GM21515 (cell line): ENCODE data around the gene PTH2.
"Not testable (repeated sequence)": the region's sequence is repeated elsewhere in the genome, so short reads cannot be mapped to it uniquely, and the experiment has no call there.

Experiments used
- ATAC-seq: cut with Tn5 transposase; IDR thresholded peaks from one replicate; pipeline ENCODE4 v1.9.1; 2021; ENCODE audit not compliant: unreplicated experiment

Gene PTH2

GRCh38 chr19:49448432-49448786, 25.2 kb upstream of the PTH2 start:
- ATAC-seq: no peak

- ATAC-seq: no peak
Observed at GRCh38 chr19:49447485-49448431, 24.5 kb upstream of the PTH2 start.

- ATAC-seq: no peak
Observed at GRCh38 chr19:49445997-49446396, 22.8 kb upstream of the PTH2 start.

DNA sequence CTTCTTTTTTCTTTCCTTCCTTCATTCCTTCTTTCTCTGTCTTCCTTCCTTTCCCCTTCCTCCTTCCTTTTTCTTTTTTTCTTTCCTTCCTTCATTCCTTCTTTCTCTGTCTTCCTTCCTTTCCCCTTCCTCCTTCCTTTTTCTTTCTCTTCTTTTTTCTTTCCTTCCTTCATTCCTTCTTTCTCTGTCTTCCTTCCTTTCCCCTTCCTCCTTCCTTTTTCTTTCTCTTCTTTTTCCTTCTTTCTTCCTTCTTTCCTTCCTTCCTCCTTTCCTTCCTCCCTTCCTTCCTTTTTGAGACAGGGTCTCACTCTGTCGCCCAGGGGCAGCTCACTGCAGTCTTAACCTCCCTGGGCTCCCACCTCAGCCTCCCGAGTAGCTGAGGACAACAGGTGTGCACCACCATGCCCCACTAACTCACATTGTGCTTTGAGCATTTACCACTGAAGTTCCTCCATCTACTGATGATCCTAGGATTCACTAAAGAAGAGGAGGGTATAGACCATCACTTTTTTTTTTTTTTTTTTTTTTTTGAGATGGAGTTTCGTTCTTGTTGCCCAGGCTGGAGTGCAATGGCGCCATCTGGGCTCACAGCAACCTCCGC, 21.0 kb upstream of the PTH2 start:
- not testable (repeated sequence) for ATAC-seq

DNA sequence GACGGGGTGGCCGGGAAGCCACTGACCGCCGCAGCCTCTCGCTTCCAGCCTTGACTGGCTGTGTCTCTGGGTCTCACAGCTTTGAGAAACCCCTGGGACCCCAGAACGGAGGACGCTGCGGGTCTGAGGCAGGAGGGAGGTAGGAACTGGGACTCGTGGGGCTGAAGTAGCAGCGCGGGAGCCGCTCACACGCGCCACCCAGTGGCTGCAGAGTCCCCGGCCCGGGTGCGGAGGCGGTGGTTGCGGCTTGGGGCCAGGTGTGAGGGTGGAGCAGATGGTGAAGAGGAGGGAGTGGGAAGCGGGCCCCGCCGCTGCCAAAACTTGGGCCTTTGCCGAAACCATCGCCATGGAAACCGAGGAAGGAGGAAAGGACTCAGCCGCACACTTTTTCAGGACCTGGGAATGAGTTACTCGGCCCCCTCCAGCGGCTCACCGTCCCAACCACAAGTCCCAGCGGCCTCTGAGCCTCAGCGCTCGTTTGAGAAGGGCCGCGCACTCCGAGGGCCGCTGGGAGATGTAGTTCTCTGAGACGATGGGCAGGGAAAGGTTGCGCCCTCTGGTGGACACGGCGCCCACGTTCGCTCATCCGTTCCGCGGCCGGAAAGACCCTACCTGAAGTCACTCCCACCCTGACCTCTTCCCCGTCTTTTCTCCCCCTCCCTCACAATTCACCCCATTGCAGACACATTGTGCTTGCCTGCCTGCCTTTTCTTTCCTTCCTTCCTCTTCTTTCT, 20.3 kb upstream of the PTH2 start:
- peak; percentile 68 for ATAC-seq

DNA sequence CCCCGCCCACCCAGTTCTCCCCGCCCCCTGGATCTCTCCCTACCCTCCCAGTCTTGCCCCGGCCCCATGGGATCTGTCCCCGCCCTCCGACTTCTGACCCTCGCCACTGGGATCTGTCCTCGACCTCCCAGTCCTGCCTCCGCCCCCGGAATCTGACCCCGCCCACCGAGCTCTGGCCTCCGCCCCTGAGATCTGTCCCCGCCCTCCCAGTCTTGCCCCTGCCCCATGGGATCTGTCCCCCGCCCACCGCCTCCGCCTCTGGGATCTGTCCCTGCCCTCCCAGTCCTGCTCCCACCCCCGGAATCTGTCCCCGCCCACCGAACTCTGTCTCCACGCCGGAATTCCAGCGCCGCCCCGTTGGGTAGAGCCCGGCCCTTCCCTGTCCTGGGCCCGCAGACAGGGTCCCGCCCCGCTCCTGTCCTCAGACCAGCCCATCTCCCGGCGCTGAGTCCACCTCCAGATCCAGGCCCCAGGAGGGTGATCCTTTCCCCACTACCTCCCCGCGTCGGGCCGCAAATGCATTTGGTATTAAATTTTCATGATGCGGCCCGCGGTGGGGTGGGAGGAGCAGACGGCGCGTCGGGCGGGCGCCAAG, 19.6 kb upstream of the PTH2 start:
- ATAC-seq: no peak

- ATAC-seq: no peak
Observed at GRCh38 chr19:49442354-49442753, 19.1 kb upstream of the PTH2 start.

DNA sequence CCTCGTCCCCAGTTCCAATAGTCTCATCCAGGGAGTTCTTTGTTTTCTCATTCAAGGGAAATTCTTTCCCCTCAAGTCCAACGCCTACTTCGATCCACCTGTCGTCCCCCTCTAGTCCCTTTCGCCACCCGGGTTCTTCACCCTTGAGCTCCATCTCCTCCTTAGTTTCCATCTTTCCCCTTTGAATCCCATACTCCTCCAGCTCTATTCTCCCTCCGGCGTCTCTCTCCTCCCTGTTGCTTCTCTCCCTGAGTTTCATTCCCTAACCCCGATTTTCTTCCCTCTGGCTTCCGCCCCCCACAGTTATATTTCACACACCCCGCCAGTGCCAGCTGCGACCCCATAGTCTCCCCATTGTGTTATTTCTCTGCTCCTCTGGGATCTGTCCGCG, 18.7 kb upstream of the PTH2 start:
- ATAC-seq: no peak

DNA sequence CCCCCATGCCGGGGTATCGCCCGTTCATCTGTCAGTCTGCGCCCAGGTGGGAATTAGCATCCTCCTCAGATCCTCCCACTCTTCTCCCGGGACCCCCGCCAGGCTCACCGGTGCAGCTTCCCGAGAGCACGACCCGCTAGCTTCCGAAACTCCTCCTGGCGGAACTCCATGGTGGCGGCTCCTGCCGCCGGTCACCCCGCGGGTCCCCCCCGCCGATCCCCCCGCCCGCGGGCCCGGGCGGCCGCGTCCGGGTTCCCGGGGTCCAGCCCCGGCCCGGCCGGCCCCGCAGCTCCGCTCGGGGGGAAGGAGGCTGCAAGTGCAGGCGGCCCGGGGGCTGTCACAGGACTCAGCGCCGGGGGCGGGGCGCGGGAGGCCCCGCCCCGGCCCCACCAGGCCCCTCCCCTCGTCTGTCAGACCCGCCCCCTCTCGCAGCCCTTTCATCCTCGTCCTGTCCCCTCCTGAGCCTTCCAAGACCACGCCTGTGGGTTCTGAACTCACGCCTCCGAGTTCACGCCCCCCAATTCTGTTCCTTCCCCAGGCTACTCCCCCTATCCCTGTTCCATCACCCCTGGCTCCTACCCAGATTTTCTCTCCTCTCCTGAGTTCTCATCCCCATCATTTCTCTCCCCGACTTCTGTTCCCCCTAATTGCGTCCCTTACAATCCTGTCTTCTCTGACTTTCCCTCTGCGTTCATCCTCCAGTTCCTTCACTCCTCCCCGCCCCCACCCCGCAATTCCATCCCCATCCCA, 18.1 kb upstream of the PTH2 start, which contains the start of gene SLC17A7:
TSS of gene SLC17A7 (minus strand) at position 318 of the 750 bp plus-strand sequence. CDS start at position 170, 148 bp downstream.
- ATAC-seq: no peak

DNA sequence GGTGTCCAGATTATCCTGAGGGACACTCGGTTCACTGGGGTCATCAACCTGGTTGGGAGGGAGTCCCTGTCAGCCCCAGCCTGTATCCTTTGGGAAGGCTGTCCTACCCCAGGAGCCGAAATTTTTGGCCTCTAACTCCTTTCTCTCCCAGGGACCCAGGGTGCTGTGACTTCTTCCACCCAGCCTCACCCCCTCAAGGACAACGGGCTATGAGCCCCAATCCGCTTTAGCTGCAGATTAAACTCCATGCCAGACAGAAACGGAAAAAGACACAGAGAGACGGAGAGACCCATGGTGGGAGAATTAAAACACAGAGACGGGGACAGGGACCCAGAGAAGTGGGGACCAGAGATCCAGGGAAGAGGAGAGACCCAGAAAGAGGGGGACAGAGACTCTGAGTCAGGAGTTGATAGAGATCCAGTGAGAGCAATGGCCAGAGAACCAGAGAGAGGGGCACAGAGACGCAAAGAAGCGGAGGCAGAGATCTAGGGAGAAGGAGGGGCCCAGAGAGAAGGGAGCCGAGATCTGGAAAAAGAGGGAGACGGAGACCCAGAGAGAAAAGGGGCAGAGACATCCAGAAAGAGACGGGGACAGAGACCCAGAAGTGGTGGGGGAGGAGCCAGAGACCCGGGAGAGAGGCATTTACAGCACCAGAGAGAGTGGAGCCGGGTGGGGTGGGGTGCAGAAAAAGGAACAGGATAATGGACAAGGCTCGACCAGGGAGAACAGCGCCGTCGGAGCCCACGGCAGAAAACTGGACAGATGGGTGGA, 17.4 kb upstream of the PTH2 start:
- ATAC-seq: no peak

DNA sequence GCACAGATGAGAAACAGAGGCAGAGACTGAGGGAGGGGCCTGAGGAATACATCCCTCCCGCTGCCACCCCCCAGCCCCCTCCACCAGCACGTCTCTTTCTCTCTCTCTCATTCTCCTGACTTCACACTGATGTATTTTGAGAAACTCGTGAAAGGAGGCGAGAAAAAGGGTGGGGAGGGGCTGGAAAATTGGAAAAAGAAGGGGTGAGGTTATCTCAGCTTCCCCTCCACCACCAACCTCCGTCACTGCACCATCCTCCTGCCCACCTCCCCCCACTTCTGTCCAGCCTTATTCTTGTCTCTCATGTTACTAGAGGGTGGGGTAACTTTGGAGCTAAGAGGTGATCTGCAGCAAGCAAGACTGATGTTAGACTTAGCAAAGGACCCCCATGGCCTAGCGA, 16.6 kb upstream of the PTH2 start:
- no peak for ATAC-seq

GRCh38 chr19:49438261-49438660, 15.0 kb upstream of the PTH2 start:
- no peak for ATAC-seq

DNA sequence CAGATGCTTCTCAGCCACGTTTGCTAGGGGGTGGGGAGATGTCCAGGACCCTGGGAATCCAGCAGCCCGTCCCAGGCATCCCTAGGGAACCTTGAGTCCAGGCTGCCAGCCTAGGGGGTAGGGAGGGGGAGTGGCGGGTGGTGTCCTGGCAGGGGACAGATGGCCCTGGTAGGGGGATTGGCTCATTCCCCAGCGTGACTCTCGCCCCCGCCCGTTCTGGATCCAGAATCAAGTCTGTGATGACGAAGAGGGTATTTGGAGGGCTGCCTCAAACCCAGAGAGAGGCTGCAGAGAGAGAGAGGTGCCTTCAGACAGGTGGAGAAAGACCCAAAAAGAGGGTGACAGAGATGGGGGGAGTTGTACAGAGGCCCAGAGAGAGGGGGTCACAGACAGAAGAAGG, 14.0 kb upstream of the PTH2 start:
- no peak for ATAC-seq

DNA sequence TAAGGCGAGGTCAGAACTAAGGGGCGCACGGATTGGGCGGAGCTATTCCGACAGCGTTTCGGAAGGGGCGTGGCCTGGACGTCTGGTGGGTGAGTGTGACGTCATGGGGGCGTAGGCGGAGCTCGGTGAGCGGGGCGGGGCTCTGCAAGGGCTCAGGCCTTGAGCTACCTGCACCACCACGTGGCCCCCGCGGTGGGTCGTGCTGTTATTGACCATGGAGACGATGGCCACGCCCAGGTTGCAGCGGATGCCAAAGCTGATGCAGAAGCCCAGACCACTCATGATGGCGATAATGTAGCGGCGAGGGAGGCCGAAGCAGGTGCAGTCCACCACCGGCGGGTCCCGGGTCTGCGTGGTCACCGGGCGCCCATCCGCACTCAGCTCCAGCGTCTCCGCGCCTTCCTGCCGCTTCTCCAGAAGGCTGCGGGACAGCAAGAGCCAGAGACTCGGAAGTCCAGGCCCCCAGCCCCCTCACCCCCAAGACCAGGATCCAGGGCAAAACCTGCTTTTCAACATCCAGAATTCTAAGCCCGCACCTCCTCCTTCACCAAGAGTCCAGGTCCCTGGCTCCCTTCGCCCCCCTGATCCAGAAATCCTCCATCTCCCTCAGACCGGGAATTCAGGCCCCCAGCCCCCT, 13.3 kb upstream of the PTH2 start:
- ATAC-seq: no peak

GRCh38 chr19:49435670-49436069, 12.4 kb upstream of the PTH2 start:
- no peak for ATAC-seq

- ATAC-seq: no peak
Observed at GRCh38 chr19:49434907-49435583, 11.8 kb upstream of the PTH2 start.

- ATAC-seq: no peak
Observed at GRCh38 chr19:49433240-49433901, 10.1 kb upstream of the PTH2 start.
